ENCODE measurements around the gene POC1B.

Gene POC1B

GRCh38 chr12:89525824-89526770, at the start of gene POC1B:
Gene POC1B (minus strand): TSS chr12:89526047. CDS start chr12:89525895, 152 bp downstream.
- DNase-seq, result peak; percentile 67

- no peak for DNase-seq
These were observed 49.5 kb upstream of the POC1B start for GRCh38 chr12:89575374-89575773.

GRCh38 chr12:89574736-89575208, 48.9 kb upstream of the POC1B start:
- DNase-seq, result no peak

GRCh38 chr12:89573051-89573810, 47.4 kb upstream of the POC1B start:
- DNase-seq, result no peak

GRCh38 chr12:89571491-89572195, 45.8 kb upstream of the POC1B start:
- DNase-seq, result no peak

GRCh38 chr12:89568484-89568883, 42.6 kb upstream of the POC1B start:
- DNase-seq, result no peak

- DNase-seq, result no peak
These were observed 41.9 kb upstream of the POC1B start for GRCh38 chr12:89567691-89568239.

GRCh38 chr12:89566615-89567014, 40.8 kb upstream of the POC1B start:
- DNase-seq, result no peak

GRCh38 chr12:89565002-89565401, 39.2 kb upstream of the POC1B start:
- no peak for DNase-seq

- no peak for DNase-seq
These were observed 33.9 kb upstream of the POC1B start for GRCh38 chr12:89559753-89560152.

GRCh38 chr12:89556976-89557375, 31.1 kb upstream of the POC1B start:
- DNase-seq, result no peak

- no peak for DNase-seq
These were observed 26.5 kb upstream of the POC1B start for GRCh38 chr12:89552376-89552775.

- DNase-seq, result no peak
These were observed 25.9 kb upstream of the POC1B start for GRCh38 chr12:89551747-89552146.

GRCh38 chr12:89547101-89547500, 21.3 kb upstream of the POC1B start:
- DNase-seq, result no peak

- no peak for DNase-seq
These were observed 20.3 kb upstream of the POC1B start for GRCh38 chr12:89546151-89546550.

- DNase-seq, result no peak
These were observed 18.9 kb upstream of the POC1B start for GRCh38 chr12:89544681-89545184.

- no peak for DNase-seq
These were observed 18.2 kb upstream of the POC1B start for GRCh38 chr12:89544022-89544421.

GRCh38 chr12:89542912-89543592, 17.2 kb upstream of the POC1B start:
- DNase-seq, result peak; percentile 71

GRCh38 chr12:89542236-89542635, 16.4 kb upstream of the POC1B start:
- DNase-seq, result no peak

- DNase-seq, result no peak
These were observed 14.7 kb upstream of the POC1B start for GRCh38 chr12:89540586-89540985.

GRCh38 chr12:89539426-89540223, 13.8 kb upstream of the POC1B start:
- no peak for DNase-seq
